Posterior vena cava (tissue), 2 donors: Measurements from ENCODE around the gene CAMK2N2. TPM values are rescaled to one million over a fixed set of nuclear protein-coding genes. Genes with fewer than 3 reads are reported as not detected.

Experiments
- DNase-seq: peaks from one replicate; pipeline ENCODE4 v3.0.0-alpha.2; 2020; ENCODE audit warnings: low spot score
- intact Hi-C, 2 donors: fragments of 100-400 bp; cut with DNase I; formaldehyde crosslinking; loops; one replicate each; pipeline versions ENCODE4 v1.14.1 to v1.14.2; 2022 to 2023
- total RNA-seq, 2 donors: library from RNA; stranded (reverse); fragmentation: NEBNext Ultra II Directional; extraction: Animal tissue kit (Norgen Biotek cat#: 25700); gene quantifications; one replicate each; pipeline ENCODE4 v1.2.1, GENCODE V29; 2021
- donor health status: DM: yes; HTN: yes; CAD: no.
- donor health status: DM: yes; HTN: yes; CAD: no.

Gene CAMK2N2
- total RNA-seq, 2 donors from 2014 or later, result 0.24 TPM; not detected in 1

- intact Hi-C loops, result loop anchor here (10.0 kb wide), 2 partner anchors 104 to 114 kb away; partner anchors contain the start of gene EIF2B5 (in 1 of the 2)
- DNase-seq, result peak; percentile 95
These were observed 12.6 kb downstream of the CAMK2N2 start, which contains the start of gene ALG3 for GRCh38 chr3:184248454-184249411. Gene ALG3 (minus strand): TSS chr3:184248962. CDS start chr3:184248940, 22 bp downstream.

DNA sequence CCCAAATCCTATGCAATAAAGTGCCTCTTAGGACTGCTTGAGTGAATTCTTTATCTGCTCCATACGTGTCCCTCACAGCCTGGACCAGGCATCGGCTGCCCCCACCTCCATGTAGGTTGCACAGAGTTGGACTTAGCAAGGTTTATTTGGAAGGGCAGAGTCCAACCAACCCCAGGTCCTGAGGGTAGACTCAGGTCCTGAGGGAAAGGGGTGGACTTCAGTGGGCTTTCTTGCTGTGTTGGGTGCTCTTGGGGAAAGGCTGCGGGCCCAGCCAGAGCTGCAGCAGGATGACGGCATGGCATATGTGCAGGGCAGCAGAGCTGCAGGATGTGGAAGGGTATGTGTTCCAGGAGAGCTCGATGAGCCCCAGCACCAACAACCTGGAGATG lies 19.1 kb downstream of the CAMK2N2 start:
- DNase-seq, result peak; percentile 57
- intact Hi-C loops, result loop anchor here (10.0 kb wide), 2 partner anchors 97 to 107 kb away; partner anchors contain the start of gene EIF2B5 (in 1 of the 2)

DNA sequence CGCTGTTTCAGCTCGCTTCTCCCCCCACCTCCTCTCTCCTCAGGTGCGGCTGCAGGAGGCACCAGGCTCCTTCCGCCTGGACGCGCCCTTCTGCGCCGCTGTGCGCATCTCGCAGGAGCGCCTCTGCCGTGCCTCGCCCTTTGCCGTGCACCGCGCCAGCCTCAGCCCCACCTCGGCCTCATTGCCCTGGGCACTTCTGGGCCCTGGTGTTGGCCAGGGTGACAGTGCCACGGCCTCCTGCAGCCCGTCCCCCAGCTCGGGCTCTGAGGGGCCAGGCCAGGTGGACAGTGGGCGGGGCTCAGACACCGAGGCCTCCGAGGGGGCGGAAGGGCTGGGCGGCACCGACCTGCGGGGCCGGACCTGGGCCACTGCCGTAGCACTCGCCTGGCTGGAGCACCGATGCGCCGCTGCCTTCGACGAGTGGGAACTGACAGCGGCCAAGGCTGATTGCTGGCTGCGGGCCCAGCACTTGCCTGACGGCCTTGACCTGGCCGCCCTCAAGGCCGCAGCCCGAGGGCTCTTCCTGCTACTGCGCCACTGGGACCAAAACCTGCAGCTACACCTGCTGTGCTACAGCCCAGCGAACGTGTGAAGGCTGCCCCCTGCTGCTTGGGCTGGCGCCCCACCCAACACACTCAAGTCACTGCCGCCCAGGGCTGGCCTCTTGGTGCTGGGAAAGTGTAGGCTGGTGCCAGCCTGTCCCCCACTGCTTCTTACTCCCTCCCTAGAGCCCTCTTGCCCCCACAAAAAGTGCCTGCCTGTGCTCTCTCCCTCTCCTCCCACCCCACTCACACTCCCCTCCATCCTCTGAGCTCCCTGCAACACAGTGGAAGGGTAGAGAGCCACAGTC lies 19.7 kb downstream of the CAMK2N2 start:
- intact Hi-C loops, result loop anchor here (10.0 kb wide), 2 partner anchors 97 to 107 kb away; partner anchors contain the start of gene EIF2B5 (in 1 of the 2)
- DNase-seq, result peak; percentile 82

- DNase-seq, result no peak
- intact Hi-C loops, result loop anchor here (10.0 kb wide), 2 partner anchors 96 to 106 kb away; partner anchors contain the start of gene EIF2B5 (in 1 of the 2)
These were observed 20.3 kb downstream of the CAMK2N2 start for GRCh38 chr3:184241141-184241446.

- intact Hi-C loops, result loop anchor here (10.0 kb wide), 2 partner anchors 96 to 106 kb away; partner anchors contain the start of gene EIF2B5 (in 1 of the 2)
- no peak for DNase-seq
These were observed 20.8 kb downstream of the CAMK2N2 start for GRCh38 chr3:184240384-184241140.

GRCh38 chr3:184239708-184240107 lies 21.6 kb downstream of the CAMK2N2 start:
- intact Hi-C loops, result loop anchor here (10.0 kb wide), 2 partner anchors 95 to 105 kb away; partner anchors contain the start of gene EIF2B5 (in 1 of the 2)
- no peak for DNase-seq

- DNase-seq, result no peak
- intact Hi-C loops, result no loop called here
These were observed 22.1 kb downstream of the CAMK2N2 start for GRCh38 chr3:184239221-184239620.

DNA sequence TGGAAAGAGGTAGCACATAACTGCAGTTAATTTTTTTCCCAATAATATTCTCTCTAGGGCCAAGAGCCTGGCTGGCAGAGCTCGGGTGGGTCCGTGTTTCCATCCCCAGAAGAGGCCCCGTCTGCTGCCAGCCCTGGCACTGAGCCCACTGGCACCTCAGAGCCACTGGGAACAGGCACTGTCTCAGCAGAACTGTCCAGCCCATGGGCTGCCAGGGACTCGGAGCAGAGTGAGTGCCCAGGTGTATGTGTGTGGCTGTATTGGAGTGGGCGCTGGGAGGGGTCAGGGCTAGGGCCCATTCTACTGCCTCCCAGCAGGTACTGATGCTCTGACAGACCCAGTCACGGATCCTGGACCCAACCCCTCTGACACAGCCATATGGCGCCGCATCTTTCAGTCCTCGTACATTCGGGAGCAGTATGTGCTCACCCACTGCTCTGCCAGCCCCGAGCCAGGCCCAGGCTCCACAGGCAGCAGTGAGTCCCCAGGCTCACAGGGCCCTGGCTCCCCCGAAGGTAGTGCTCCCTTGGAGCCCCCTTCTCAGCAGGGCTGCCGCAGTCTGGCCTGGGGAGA lies 23.0 kb downstream of the CAMK2N2 start:
- intact Hi-C loops, result no loop called here
- no peak for DNase-seq

DNA sequence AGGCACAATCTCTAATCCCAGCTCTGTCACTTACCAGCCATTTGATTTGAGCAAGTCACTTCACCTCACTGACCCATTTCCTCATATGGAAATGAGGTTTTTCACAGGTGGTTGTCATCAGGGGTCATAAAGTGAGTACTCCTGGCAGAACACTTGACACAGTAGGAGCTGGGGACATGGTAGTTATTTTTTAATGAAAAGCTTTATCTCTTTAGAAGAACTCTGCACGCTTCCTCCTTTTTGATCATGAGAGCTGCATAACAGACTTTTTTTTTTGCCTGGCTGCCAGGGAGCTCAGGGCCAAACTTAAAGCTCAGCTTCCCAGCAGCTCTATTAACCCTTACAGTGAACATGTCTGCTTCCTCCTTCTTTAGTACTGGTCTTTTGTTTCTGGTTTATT lies 23.5 kb downstream of the CAMK2N2 start:
- intact Hi-C loops, result no loop called here
- DNase-seq, result no peak

DNA sequence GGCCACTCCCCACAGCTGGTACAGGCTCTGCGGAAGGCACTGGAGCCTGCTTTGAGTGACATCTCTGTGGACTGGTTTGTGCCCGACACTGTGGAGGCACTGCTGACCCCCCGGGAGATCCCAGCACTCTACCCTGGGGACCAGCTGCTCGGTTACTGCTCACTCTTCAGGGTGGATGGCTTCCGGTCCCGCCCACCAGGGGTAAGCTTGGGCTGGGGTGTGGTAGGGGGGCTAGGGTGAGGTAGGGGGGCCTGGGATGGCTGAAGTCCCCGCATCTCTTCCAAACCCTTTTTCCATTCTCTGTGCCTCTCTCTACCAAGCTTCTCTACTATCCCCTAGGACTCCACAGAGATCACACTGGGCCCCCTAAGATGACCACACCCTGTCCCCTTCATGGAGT lies 24.1 kb downstream of the CAMK2N2 start:
- intact Hi-C loops, result no loop called here
- DNase-seq, result no peak

DNA sequence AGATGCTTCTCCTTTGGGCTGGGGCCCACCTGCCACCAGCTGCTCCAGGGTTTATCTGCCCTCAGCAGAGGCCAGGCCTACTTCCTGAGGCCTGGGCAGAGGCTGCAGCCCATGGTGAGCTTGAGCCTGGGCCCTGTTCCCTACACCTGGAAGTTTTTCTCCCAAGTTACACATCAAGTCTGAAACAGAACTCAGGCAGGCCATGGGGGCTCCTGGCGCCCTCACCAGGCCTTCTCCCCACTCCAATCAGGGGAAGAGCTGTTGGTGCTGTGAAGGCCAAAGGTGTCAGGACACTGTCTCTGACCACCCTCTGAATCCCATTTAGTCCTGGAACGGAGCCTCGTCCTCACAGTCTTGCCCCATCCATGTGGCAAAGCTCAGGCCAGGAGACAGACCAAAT lies 24.7 kb downstream of the CAMK2N2 start:
- DNase-seq, result no peak
- intact Hi-C loops, result no loop called here

GRCh38 chr3:184236033-184236410 lies 25.3 kb downstream of the CAMK2N2 start:
- intact Hi-C loops, result no loop called here
- no peak for DNase-seq

GRCh38 chr3:184235381-184236032 lies 25.8 kb downstream of the CAMK2N2 start:
- intact Hi-C loops, result no loop called here
- DNase-seq, result no peak

DNA sequence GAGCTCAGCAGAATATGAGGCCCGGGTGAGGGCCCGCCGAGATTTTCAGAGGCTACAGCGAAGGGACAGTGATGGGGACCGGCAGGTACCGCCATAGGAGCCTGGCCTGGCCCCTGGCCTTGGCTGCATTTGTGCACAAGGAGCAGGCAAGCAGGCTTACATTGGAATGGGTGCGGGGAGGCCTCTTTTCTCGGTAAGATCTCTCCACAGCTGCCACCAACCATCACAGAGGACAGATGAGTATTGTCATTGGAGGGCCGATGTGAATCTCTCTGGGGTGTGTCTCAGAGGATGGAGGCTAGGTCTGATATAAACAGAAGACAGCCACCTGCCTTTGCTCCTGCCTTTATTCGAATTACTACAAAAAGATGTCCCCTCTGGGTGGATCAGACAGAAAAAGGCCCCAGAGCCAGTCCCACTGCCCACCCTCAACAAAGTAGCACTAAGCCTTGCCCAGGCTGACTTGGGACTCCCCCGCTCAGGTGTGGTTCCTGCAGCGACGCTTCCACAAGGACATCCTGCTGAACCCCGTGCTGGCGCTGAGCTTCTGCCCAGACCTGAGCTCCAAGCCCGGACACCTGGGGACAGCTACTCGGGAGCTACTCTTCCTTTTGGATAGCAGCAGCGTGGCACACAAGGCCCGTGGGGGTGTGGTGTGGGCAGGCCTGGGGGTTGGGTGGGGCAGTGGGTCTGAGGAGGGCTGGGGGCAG lies 26.5 kb downstream of the CAMK2N2 start:
- intact Hi-C loops, result no loop called here
- DNase-seq, result no peak

DNA sequence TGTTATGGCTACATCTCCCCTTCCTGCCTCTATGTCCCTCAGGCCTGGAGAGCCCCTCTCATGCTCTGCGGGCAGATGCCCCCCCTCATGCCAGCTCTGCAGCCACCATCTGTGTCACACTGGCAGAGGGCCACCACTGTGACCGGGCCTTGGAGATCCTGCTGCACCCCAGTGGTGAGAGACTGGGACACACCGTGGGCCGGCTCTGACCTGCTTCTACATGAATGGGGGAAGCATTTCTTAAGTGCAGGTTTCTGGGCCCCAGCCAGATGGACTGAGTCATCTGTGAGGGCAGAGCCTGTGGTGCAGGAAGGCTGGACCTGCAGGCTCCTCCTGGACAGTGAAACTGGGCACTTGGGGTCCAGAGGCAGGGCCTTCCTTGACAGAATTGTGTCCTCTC lies 27.1 kb downstream of the CAMK2N2 start:
- intact Hi-C loops, result no loop called here
- no peak for DNase-seq

- intact Hi-C loops, result no loop called here
- no peak for DNase-seq
These were observed 28.1 kb downstream of the CAMK2N2 start for GRCh38 chr3:184233127-184233843.

DNA sequence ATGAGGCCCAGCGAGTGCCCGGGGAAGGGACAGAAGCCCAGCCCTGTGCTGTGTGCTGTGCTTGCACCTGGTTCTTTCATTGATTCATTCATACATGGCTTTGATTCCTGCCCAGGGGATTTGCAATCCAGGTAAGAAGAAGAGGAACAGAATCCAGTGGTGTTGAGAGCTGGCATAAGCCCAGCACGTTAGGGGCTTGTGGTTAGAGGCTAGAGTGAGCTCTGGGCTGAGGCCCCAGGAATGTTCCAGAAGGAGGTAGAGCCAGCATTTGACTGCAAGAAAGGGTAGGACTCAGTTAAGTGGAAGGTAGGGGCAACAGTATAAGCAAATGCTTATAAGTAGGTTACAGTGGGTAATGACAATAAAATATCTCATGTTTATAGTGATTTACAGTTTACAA lies 29.7 kb downstream of the CAMK2N2 start:
- no peak for DNase-seq
- intact Hi-C loops, result no loop called here
